Chondrocyte (in vitro differentiated cells): ENCODE data around the gene ADIPOR2. TPM values are rescaled to one million over a fixed set of nuclear protein-coding genes. Genes with fewer than 3 reads are reported as not detected.

Source experiments
- DNase-seq: peaks from one replicate; pipeline ENCODE4 v3.0.0; 2021; ENCODE audit warnings: mixed read lengths, low spot score
- H3K27ac Mint-ChIP-seq: one replicate; pipeline ENCODE4 v1.8.0; 2021; ENCODE audit warnings: mild to moderate bottlenecking, moderate library complexity, mixed read lengths; ENCODE audit not compliant: unreplicated experiment
- H3K27me3 Mint-ChIP-seq: 2 replicates; pipeline ENCODE4 v1.8.0; 2021; ENCODE audit warnings: low read depth, mixed read lengths
- H3K36me3 Mint-ChIP-seq: 2 replicates; pipeline ENCODE4 v1.8.0; 2021; ENCODE audit warnings: low read depth, mixed read lengths
- H3K4me1 Mint-ChIP-seq: 2 replicates; pipeline ENCODE4 v1.8.0; 2021; ENCODE audit warnings: low read depth, mild to moderate bottlenecking, mixed read lengths
- H3K4me3 Mint-ChIP-seq: one replicate; pipeline ENCODE4 v1.8.0; 2021; ENCODE audit warnings: mild to moderate bottlenecking, moderate library complexity, mixed read lengths; ENCODE audit not compliant: unreplicated experiment
- H3K9me3 Mint-ChIP-seq: 2 replicates; pipeline ENCODE4 v1.8.0; 2021; ENCODE audit warnings: low read depth, mixed read lengths
- total RNA-seq: library from RNA; stranded (reverse); gene quantifications from 3 replicates; pipeline ENCODE4 v1.2.1, GENCODE V29; 2021
- TF ChIP-seq, protein P1 (sequence below): fragments of 200-600 bp; sonication (generic); IDR thresholded peaks from 2 replicates; pipeline ENCODE4 v1.5.0; 2021; ENCODE audit warnings: antibody characterized with exemption, mild to moderate bottlenecking, moderate library complexity

Gene ADIPOR2
- total RNA-seq, 1 donor from 2014 or later, result 35.6 TPM

- TF ChIP-seq, protein P1, sequence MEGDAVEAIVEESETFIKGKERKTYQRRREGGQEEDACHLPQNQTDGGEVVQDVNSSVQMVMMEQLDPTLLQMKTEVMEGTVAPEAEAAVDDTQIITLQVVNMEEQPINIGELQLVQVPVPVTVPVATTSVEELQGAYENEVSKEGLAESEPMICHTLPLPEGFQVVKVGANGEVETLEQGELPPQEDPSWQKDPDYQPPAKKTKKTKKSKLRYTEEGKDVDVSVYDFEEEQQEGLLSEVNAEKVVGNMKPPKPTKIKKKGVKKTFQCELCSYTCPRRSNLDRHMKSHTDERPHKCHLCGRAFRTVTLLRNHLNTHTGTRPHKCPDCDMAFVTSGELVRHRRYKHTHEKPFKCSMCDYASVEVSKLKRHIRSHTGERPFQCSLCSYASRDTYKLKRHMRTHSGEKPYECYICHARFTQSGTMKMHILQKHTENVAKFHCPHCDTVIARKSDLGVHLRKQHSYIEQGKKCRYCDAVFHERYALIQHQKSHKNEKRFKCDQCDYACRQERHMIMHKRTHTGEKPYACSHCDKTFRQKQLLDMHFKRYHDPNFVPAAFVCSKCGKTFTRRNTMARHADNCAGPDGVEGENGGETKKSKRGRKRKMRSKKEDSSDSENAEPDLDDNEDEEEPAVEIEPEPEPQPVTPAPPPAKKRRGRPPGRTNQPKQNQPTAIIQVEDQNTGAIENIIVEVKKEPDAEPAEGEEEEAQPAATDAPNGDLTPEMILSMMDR, result no peak
- H3K9me3 Mint-ChIP-seq, result peaks cover 4% of the 10 kb centered on the region
- H3K27me3 Mint-ChIP-seq, result no peaks in the 10 kb centered on the region
- peaks cover 23% of the 10 kb centered on the region for H3K4me1 Mint-ChIP-seq
- no peak for DNase-seq
- H3K27ac Mint-ChIP-seq, result no peak overlapping the region
- no peak overlapping the region for H3K4me3 Mint-ChIP-seq
- H3K36me3 Mint-ChIP-seq, result peaks cover 3% of the 10 kb centered on the region
These were observed 25.5 kb downstream of the ADIPOR2 start for GRCh38 chr12:1716215-1716862.

DNA sequence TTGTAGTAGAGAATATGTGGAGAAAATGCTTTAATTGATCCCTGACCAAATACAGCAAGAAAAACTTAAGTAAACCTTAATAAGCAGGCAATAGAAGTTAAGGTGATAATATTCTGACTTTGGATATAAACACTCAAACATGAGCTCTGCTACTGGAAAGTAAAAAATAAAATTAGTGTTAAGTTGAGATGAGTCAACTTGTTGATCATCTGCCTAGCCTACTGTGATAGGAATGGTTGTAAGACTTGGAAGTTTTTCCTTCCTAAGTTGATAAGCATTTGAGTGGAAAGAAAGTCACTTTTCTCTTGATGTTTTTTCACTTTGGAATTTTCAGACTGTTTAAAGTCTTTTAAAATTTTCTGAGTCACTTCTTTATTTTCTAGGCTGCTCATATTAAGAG lies 26.0 kb downstream of the ADIPOR2 start:
- Mint-ChIP-seq H3K27ac (no peak overlapping the region), H3K4me1 (peaks cover 18% of the 10 kb centered on the region), H3K4me3 (no peak overlapping the region), H3K27me3 (no peaks in the 10 kb centered on the region), H3K36me3 (peaks cover 3% of the 10 kb centered on the region), H3K9me3 (peaks cover 4% of the 10 kb centered on the region)
- no peak for DNase-seq
- TF ChIP-seq, protein P1, result no peak

DNA sequence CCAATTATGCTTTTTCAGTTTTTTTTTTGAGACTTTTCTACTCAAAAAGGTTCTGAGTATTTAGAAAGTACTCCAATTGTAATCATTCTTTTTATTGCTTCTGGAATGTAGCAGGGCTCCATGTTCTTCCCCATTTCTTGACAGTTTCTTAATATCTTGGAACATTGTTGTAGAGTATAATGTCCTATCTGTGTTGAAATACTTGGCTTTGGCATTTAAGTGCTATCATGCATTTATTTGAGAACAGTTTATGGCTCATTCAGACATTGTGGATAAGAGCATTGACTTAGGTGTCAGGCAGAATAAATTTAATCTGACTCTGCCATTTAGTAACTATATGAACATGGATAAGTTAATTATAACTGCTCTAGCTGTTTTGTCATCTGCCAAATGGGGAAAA lies 28.3 kb downstream of the ADIPOR2 start:
- Mint-ChIP-seq H3K36me3 (peaks cover 3% of the 10 kb centered on the region), H3K4me1 (peaks cover 20% of the 10 kb centered on the region), H3K27me3 (no peaks in the 10 kb centered on the region), H3K27ac (no peak overlapping the region), H3K9me3 (peaks cover 4% of the 10 kb centered on the region), H3K4me3 (no peak overlapping the region)
- DNase-seq, result no peak
- TF ChIP-seq, protein P1, result no peak

DNA sequence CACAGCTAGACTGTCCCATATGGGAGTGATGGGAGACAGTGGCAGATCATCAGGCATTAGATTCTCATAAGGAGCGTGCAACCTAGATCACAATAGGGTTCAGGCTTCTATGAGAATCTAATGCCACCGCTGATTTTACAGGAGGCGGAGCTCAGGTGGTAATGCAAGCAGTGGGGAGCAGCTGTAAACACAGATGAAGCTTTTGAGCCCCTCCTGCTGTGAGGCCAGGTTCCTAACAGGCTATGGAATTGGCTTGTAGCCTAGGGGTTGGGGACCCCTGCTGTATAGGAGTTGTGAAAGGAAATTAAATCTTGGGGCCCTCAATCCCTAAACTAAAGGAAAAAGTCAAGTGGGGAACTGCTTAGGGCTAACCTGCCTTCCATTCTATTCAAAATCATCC lies 29.6 kb downstream of the ADIPOR2 start:
- Mint-ChIP-seq H3K4me3 (no peak overlapping the region), H3K27ac (no peak overlapping the region), H3K27me3 (no peaks in the 10 kb centered on the region), H3K36me3 (peaks cover 2% of the 10 kb centered on the region), H3K4me1 (peaks cover 20% of the 10 kb centered on the region), H3K9me3 (no peaks in the 10 kb centered on the region)
- TF ChIP-seq, protein P1, result no peak
- no peak for DNase-seq

GRCh38 chr12:1723721-1724120 lies 32.9 kb downstream of the ADIPOR2 start:
- peaks cover 8% of the 10 kb centered on the region for H3K4me1 Mint-ChIP-seq
- TF ChIP-seq, protein P1, result no peak
- no peaks in the 10 kb centered on the region for H3K27me3 Mint-ChIP-seq
- DNase-seq, result no peak
- H3K36me3 Mint-ChIP-seq, result peaks cover 2% of the 10 kb centered on the region
- no peak overlapping the region for H3K4me3 Mint-ChIP-seq
- H3K27ac Mint-ChIP-seq, result no peak overlapping the region
- no peaks in the 10 kb centered on the region for H3K9me3 Mint-ChIP-seq
